HG02642 (cell line): ENCODE results near the gene PHF21B.
"Not testable (repeated sequence)": the region's sequence is repeated elsewhere in the genome, so short reads cannot be mapped to it uniquely, and the experiment has no call there.

ENCODE experiments used
- ATAC-seq: cut with Tn5 transposase; IDR thresholded peaks from one replicate; pipeline ENCODE4 v1.9.1; 2021; ENCODE audit warnings: mild to moderate bottlenecking; ENCODE audit not compliant: unreplicated experiment, poor library complexity

Gene PHF21B

DNA sequence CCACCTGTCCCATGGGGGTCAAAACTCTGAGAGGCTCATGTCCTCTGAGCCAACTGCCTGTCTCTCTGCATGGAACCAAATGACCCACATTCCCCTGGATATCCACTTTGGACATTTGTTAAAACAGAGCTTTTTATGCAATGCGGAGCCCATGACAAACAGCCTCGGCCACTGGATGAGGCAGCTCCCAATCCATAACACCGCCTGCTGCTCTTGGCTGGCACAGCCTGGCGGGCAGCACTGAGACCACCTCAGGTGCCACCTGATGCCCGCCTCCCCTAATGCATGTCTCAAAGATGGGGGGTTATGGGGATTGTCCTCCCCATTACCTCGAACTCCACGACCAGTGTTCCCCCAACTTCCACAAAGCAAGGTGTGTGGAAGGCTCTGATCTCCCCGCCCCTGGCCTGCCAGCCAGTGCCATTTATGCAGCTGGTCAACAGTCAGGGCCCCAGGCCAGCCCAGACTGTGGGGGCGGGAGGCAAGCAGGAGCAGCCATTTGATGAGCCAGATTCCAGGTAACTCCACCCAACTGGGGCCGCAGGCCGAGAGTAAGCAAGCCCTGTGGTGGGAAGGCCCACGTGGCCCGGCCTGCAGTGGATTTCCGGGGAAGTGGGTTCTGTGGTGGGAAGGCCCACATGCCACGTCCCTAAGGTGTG is 84.2 kb downstream of the PHF21B start:
- no peak for ATAC-seq

DNA sequence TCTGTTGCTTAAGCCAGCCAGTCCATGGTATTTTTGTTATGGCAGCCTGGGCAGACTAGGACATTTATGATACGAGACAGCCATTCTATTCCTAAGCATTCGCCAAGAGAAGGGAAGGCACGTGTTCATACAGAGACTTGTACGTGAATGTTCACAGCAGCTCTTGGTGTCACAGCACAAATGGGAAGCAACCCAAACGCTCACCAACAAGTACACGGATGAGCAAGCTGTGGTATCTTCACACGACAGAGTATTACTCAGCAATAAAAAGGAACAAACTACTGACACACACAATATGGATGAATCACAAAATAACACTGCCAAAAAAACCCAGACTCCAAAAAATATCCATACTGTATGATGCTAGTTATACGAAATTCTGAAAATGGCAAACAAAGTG is 85.1 kb downstream of the PHF21B start:
- ATAC-seq, result no peak

DNA sequence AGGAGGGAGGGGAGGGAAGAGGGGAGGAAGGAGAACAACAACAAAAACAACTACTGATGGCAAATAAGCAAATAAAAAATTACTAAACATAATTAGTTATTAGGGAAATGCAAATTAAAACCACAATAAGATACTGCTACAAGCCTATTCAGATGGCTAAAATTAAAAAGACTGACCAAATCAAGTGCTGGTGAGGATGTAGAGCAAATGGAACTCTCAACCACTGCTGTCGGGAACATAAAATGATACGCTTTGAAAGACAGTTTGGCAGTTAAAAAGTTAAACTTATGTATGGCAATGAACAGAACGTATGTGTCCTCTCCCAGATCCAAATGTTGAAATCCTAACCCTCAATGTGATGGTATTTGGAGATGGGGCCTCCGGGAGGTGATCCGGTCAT is 85.7 kb downstream of the PHF21B start:
- ATAC-seq, result no peak

DNA sequence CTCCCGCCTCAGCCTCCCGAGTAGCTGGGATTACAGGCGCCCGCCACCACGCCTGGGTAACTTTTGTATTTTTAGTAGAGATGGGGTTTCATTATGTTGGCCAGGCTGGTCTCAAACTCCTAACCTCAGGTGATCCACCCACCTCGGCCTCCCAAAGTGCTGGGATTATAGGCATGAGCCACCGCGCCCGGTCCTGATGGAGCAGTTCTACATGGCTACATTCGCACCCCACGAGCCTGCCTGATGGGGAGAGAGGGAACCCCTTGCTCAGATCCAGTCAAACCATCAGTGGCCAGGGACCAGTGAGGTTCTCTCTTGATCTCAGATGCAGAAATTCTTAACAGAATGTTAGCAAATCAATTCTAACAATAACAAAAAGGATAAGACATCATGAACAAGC is 88.0 kb downstream of the PHF21B start:
- not testable (repeated sequence) for ATAC-seq

DNA sequence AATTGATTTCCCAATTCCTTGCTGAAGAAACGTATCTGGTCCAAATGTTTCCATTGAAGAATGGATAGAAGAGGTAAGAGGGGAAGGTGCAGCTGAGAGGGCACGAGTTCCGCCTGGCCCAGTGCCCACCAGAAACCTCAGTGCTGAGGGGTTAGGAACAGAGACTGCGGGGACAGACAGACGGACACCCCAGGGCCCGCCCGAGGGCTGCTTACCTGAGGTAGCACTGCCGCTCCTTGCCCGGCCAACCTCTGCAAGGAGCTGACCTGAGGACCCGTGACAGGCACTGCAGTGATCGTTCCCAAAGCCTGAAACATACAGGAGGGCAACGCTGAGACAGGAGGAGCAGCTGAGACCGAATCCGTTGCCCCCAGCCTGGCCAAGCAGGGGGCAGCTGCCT is 89.6 kb downstream of the PHF21B start:
- ATAC-seq, result no peak

DNA sequence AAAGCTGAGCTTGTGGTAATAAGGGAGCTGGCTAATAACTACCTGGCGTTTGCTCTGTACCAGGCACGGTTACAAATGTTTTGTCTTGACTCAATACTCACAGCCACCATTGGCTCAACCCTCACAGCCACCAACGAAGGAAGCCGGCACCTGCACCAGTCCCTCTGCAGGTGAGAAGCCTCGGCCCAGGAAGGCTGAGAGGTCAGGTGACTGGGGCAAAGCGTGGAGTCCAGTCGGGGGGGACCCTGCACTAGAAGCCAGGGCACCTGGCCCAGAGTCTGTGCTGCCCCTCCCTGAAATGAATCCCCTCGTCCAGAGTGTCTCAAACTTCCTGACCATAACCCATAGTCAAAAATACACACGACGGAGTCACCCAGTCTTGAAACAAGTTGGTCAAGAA is 90.1 kb downstream of the PHF21B start:
- ATAC-seq, result no peak

DNA sequence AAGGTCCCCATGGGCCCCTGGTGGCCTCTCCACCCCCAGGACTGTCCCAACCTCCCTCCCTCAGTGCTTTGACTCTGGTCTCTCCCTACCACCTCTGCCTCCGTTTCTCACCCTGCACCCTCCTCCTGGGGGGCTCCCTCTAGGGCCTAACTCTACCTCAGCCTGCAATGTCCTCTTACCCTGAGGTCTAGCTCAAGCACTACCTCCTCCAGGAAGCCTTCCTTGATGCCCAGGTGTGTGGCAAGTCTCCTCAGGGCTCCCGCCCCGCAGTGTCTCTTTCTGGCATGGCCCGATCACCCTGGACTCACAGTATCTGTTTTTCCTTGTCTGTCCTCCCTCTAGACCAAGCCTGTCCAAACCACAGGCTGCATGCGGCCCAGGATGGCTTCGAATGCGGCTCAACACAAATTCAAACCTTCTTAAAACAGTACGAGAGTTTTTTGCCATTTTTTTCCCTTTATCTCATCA is 90.8 kb downstream of the PHF21B start:
- no peak for ATAC-seq

DNA sequence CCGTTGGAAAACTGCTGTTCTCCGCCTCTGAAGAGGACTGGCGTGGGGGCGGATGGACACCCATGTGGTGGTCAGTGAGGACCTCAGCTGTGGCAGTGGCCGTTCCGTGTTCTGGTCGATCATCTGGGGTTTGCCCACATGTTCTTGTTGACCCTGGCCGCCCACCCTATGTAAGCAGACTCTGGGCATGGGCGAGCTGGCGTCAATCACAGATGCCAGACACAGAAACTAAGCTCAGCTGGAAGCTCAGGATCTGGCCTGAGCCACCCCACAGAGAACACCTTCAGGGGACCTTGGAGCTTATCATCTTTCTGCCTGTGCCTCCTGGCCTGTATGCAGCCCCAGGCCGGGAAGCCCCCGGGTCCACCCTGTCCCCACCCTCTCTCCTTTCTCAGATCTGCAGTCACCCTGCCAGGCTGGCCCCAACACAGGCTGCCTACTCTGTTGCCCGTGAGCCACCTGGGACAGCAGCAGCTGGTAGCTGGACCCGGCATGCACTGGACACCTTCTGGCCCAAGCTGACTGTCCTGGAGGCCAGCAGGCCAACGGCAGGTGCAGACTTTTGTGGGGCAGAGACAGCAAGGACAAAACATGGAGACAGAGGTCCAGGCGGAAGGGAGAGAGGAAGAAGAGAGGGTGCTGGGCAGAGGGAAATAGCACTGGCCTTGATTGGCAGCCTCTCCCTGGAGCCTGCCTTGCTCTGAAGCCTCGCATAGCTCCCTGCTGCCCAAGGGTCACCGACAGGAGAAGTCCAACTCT is 91.5 kb downstream of the PHF21B start:
- no peak for ATAC-seq

DNA sequence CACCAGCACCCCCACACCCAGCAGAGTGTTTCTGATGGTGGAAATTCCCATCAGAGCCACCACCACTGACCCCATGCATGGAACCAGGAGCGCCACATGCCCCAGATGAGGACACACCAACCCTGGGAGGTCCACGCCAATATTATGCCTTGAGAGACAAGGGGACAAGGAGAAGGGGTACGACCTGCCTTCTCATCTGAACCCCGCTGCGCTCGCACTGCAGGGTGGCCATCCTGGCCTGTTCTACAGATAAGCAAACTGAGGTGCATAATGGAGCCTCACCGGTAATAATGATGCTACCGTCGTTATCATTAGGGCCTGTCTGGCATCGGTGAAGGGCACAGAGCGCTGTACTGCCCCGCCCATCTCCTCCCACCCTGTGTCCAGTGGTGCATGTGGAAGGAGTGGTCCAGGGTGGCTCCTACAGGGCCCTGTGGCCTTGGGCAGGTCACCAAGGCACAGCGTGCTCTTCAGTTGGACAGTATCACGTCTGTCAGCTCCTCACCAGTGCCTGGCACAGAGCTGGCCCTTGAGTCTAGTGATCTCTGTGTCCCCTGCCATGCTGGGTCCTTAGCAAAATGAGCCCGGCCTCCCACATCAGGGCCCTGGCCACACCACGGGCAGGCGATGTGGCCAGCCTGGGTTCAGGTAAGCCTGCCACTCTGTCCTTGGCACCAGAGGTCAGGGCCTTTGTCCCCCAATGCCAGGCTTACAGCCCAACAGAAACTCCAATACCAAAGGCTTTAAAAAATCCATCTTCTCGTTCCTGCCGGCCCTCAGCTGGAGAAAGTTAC is 92.2 kb downstream of the PHF21B start:
- no peak for ATAC-seq

DNA sequence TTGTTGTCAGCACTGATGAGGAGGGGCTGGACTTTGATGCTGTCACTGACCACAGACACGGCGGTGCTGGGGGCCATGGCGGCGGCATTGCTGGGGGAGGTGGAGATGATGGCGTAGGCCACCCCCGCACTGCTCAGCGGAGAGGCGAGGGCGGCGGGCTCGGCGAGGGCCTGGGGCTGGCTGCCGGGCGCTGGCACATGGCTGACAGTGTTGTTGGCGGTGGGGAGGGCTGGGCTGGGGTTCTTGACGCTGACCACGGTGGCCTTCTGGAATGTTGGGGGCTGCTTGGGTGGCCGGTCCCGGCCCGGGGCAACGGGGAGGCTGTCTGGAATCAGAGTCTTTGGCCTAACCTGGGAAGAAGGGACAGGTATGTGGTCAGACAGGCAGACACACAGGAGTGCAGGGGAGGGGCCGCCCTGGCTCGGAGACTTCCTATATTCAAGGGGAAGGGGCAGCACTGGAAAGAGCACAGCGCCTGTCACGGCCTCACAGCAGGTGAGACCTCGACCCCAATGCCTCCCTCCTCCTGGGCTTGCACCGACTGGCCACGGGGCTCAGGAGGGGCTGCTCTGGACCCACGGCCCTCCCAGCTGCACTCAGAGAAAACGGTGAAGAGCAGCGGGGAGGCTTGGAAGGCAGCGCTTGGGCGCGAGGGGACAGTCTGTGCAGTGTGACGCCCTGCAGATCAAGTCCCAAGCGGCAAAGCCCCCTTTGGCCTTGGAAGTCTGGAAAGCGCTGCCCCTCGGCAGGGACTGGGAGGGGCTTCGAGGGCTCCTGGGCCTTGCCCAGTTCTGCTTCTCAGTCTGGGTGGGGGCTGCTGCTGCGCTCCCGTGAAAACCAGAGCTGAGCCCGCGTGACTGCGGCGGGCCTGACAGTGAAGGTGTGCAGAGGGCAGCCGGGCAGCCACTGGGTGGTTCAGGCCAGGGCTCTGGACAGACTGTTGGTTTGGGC is 93.2 kb downstream of the PHF21B start:
- ATAC-seq, result no peak

DNA sequence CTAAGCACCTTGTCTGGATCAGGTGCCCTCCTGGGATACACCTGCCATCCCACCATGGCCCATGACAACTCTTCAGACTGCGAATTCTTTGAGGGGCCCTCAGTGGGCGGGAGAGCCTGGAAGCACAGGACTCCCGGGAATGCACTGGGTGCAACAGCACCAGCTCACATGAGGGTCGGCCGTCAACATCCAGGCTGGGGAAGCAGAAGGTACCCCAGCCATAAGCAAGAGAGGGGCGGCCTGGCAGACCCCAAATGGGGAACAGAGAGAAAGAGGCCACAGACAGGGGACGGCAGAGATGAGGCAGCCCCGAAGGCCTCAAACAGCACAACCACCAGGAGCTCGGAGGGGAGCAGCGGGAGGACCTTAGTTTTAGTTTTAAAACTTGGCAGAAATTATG is 94.4 kb downstream of the PHF21B start:
- ATAC-seq, result no peak

DNA sequence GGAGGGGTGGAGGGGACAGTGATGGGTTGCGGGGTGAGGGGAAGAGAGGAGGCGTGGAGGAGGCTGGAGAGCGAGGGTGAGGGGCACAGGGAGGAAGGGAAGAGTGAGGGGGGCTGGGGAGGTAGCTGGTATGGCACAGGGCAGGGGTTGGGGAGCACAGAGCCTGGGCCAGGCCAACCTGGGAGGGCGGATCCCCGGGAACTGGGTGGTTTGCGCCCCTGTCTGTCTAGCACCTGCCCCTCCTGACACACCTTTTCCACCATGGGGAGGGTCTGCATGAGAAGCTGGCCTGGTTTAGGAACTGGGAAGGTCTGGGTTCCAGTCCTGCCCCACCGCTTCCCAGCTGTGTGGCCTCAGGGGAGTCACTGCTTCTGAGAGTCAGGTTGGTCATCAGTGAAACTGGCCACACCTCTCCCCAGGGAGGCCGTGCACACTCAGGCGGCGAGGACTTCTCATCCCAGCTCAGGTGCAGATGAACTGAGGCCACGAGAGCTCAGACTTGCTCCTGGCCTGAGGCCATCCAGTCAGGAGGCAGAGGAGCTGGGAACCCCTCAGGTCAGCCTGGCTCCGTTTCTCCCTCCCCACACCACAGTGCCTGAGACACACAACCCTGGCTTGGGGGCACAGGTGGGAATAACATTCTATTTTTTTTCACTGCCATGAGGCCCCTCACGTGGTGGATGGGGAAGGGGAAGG is 95.6 kb downstream of the PHF21B start:
- ATAC-seq, result no peak

DNA sequence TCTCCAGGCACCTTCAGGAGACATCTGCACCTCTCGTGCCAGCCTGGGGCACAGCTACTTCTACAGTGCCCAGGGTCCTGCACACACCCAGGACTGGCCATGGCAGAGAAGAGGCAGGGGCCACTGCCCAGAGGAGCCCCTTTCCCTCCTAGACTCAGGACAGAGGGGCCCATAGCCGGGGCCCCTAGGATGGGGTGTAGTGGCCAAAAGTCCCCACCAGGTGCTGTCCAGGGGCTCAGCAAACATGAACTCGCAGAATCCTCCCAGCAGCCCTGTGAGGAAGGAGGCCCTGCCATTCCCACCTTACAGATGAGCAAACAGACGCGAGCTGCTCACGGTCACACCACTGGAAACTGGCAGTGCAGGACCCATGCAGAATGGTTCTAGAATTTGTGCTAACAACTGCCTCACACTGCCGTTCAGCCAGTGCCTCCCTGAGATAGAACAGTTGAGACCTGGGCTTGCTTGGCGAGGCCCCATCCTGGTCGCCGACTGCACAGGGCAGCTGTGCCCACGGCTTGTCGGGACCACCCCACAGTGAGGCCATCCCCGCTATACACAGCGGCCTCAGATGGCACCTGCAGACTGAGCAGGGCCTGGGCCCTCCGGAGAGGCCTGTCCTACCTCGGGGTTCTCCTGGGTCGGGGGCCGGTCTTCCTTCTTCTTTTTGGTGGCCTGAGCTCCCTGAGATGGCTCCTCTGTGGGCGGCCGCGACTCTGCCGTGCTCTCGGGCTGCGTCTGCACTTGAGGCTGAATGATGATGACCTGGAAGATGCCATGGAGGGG is 96.4 kb downstream of the PHF21B start:
- no peak for ATAC-seq

DNA sequence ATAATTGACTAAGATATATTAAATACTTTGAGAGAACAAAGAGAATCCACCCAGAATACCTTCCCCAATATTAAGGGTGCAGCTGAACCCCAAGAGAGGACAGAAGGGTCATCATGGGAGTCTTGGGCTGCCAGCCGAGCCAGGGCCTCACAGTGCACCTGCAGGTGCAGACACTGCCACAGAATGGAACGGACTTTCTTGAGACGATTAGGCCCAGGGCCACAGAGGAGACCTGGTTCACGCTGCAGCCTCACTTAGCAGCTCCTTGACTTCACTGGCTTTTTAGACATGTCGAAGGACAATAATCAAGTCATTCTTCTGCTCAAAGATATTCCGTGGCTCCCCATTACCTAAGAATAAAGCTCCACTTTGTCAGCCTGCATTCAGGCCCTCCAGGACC is 100.6 kb downstream of the PHF21B start:
- ATAC-seq, result no peak

DNA sequence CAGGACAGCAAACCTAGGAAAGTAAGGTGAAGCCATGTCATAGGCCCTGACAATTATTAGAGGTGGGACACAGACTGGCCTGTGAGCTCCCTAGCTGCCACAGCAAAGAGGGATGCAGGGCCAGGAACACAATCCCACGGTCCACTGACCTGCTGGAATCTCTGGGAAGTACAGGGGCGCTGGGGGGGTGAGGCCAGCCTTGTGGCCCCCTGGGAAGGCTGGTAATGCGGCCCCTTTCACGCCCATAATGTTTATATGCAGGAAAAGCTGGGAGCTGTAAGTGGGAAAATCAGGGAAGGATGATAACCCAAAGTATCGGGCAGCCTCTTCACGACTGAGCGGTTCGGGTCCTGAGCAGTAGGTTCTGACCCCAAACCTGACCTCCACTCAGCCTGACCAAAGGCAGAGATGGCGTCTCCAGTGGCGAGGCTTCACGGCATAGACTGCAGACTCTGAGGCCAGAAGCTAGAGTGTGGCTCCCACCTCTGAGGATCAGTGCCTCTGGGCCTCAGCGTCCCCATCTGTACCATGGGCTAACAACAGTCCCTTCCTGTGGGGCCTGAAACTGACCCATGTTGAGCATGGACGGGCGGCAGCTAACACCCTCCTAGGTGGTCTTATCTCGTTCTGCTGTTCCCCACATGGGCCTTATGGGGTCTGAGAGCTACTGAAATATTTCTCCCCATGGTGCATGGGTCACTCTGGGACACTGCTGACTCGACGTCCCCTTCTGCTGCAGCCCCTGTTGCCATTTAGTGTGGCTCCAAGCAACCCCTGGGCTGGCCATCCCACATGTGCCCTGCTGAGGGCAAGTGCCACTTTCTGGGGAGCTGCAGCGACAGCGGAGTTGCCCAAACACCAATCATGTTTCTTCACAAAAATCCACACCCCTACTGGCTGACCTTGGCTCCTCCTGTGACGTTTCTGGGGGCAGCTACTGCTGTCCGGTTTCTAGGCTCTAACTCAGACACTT is 101.8 kb downstream of the PHF21B start:
- no peak for ATAC-seq

DNA sequence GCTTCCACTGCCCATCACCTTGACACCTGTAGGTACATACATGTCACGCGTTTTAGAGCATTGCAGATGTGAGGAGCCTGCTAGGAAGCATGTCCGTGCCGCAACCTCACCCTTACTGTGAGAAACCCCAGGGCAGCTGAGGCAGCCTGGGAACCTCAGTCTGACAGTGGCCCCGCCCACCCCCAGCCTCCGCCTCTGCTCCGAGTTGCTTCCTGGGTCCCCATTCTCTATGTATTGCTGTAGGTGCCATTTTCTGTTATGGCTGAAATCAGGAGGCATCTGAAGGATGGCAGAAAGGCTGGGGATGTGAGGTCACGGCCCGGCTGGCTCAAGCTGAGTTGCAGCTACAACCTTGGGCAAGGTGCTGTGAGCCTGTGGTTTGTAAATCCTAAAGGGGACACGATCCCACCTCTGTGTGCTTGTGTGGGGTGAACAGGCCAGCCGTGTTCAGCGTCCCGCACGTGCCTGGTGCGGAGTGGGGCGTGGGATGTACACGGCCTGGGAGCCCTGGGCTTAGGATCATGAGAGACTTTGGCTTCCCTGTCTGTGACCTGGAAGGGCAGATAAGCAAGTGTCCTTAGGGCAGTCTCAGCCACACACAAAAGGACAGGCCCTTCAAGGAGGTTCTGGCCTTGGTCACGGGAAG is 102.7 kb downstream of the PHF21B start:
- ATAC-seq, result no peak

DNA sequence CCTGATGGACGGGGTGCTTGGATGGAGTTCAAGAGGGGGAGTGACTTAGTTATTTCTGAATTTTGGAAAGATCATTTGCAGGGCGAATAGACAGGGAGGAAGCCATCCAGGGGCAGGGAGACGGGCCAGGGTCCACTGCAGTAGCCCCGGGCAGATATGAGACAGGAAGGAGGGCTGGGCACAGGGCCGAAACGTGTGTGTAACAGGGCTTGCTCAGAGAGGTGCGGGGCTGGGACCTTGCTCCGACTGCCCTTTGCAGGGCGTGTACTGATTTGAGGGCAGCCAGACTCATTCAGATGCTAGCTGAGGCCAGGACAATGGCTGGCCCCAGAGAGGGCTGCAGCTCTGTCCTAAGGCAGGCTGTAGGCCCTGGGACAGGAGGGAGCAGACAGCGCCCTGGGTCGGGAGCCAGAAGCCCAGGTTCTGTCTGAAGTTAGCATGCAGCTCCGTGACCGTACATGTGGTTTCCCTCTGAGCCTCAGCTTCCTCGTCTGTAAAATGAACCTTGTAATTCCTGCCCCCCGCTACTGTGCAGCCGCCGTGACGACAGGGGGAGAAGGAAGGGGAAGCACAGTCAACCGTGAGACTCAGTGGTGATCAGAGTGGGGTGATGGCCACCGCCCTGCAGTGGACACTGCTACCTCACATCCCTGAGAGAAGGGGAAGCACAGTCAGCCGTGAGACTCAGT is 103.4 kb downstream of the PHF21B start:
- ATAC-seq, result no peak
